Adrenal gland (tissue), 12 donors: ENCODE data around the gene OR4N5. TPM values are rescaled to one million over a fixed set of nuclear protein-coding genes. Genes with fewer than 3 reads are reported as not detected.

ENCODE experiments used
- DNase-seq, 7 donors: peaks; one replicate each; pipeline ENCODE4 v3.0.0-alpha.2; 2019 to 2020
- H3K27ac ChIP-seq, 5 donors: fragments of 200-600 bp; sonication (generic) in 4 of 5; 1 replicate in 3 of 5; 2 replicates in 2 of 5; pipeline versions ENCODE4 v1.5.1 to v1.8.0; 2016 to 2020; ENCODE audit warnings: mild to moderate bottlenecking in 1 of 5
- H3K27me3 ChIP-seq: fragments of 200-600 bp; 2 replicates; pipeline ENCODE4 v1.8.0; 2021
- H3K36me3 ChIP-seq, 2 donors: fragments of 200-600 bp; replicated peaks in 1 of 2; 1 replicate in 1 of 2; 2 replicates in 1 of 2; pipeline versions ENCODE4 v1.5.1 to v1.8.0; 2018 to 2022
- H3K4me1 ChIP-seq, 2 donors: fragments of 200-600 bp; replicated peaks in 1 of 2; 1 replicate in 1 of 2; 2 replicates in 1 of 2; pipeline versions ENCODE4 v1.5.1 to v1.8.0; 2018 to 2021
- H3K4me3 ChIP-seq, 4 donors: fragments of 200-600 bp; sonication (generic) in 3 of 4; one replicate each; pipeline ENCODE4 v1.5.1; 2016 to 2018
- H3K9me3 ChIP-seq, 3 donors: fragments of 200-600 bp; sonication (generic) in 1 of 3; replicated peaks in 1 of 3; 1 replicate in 2 of 3; 2 replicates in 1 of 3; pipeline versions ENCODE4 v1.5.1 to v1.8.0; 2016 to 2021
- CTCF ChIP-seq, 6 experiments: fragments of 450-650 bp in 4 of 6; fragments of 200-600 bp in 2 of 6; sonication (generic) in 1 of 6; IDR thresholded peaks; 1 replicate in 5 of 6; 2 replicates in 1 of 6; pipeline versions ENCODE4 v1.5.1 to v1.8.0; 2016 to 2021; ENCODE audit warnings: antibody characterized with exemption in 6 of 6, mild to moderate bottlenecking in 2 of 6, moderate library complexity in 1 of 6
- POLR2A ChIP-seq, 2 donors: fragments of 450-650 bp; IDR thresholded peaks; one replicate each; pipeline ENCODE4 v1.6.1; 2017; ENCODE audit warnings: antibody characterized with exemption in 2 of 2, mild to moderate bottlenecking in 2 of 2, moderate library complexity in 1 of 2
- WGBS, 4 donors: extraction: QIAGEN DNeasy Blood & Tissue Kit in 2 of 4; methylation state at CpG; one replicate each; pipeline versions ENCODE4 v1.1.5 to v1.1.7; 2013 to 2017; 5-methylcytosine and 5-hydroxymethylcytosine counted together
- intact Hi-C, 2 donors: fragments of 100-400 bp; cut with DNase I; formaldehyde crosslinking; loops; one replicate each; pipeline versions ENCODE4 v1.14.1 to v1.15.0; 2022 to 2023
- polyA plus RNA-seq, 3 donors: library from polyadenylated mRNA; stranded (reverse); fragments of 200-250 nt in 2 of 3; fragments of 350-450 nt in 1 of 3; fragmentation: Illumina TruSeq in 1 of 3; extraction: RNeasy Lipid Tissue Mini Kit (QIAGEN cat#74804) in 1 of 3; gene quantifications; one replicate each; pipeline ENCODE4 v1.2.3, GENCODE V29; 2013 to 2014
- total RNA-seq, 9 donors: library from RNA; depleted of rRNA in 4 of 9; stranded (reverse); fragments of >200 nt in 4 of 9; fragments of 120-200 nt in 1 of 9; fragmentation: NEBNext Ultra II Directional in 1 of 9; extraction: Animal tissue kit (Norgen Biotek cat#: 25700) in 1 of 9; gene quantifications; one replicate each; pipeline versions ENCODE4 v1.1.0 to v1.2.4, GENCODE V29; 2013 to 2023
- donor health status: healthy with polysubstance abuse.
- donor health status: Bipolar disorder and iron deficiency.
- donor health status: DM: yes; HTN: yes; CAD: no.
- donor health status: DM: no; HTN: no; CAD: no.
- donor health status: DM: no; HTN: no; CAD: no.
- donor health status: DM: yes; HTN: yes; CAD: no.

OR4N5 gene
- total and polyA plus RNA-seq, 12 donors, result not detected

- TF ChIP-seq CTCF (IDR thresholded peaks at IDR 0.05), result no peak
- TF ChIP-seq POLR2A (IDR thresholded peaks at IDR 0.05), result no peak
- Histone ChIP-seq H3K4me3 (no peak overlapping the region), H3K27ac (no peak overlapping the region), H3K36me3 (no peaks in the 10 kb centered on the region), H3K4me1 (no peaks in the 10 kb centered on the region), H3K27me3 (no peaks in the 10 kb centered on the region), H3K9me3 (no peaks in the 10 kb centered on the region)
- WGBS, 4 donors, result 40 to 61% (median 52%) methylated on average over 6 of the region's 6 CpGs
- intact Hi-C loops, result no loop called here
- DNase-seq, result no peak
Observed at GRCh38 chr14:20176330-20176729, 37.7 kb downstream of the OR4N5 start.

- Histone ChIP-seq H3K9me3 (no peaks in the 10 kb centered on the region), H3K36me3 (no peaks in the 10 kb centered on the region), H3K27me3 (no peaks in the 10 kb centered on the region), H3K4me1 (no peaks in the 10 kb centered on the region), H3K27ac (no peak overlapping the region), H3K4me3 (no peak overlapping the region)
- 59 to 66% (median 62%) methylated on average over 7 of the region's 7 CpGs for WGBS, 4 donors
- DNase-seq, result no peak
- intact Hi-C loops, result no loop called here
- no peak for TF ChIP-seq CTCF (IDR thresholded peaks at IDR 0.05)
- TF ChIP-seq POLR2A (IDR thresholded peaks at IDR 0.05), result no peak
Observed at GRCh38 chr14:20177433-20177974, 38.9 kb downstream of the OR4N5 start.

GRCh38 chr14:20179218-20179617 is 40.6 kb downstream of the OR4N5 start:
- no peaks in the 10 kb centered on the region for H3K27me3 ChIP-seq
- peak overlapping the region in 3 of 5 donors; percentile 26 to 84 (median 60) for H3K27ac ChIP-seq
- peak in 6 of 7 donors; percentile 17 to 63 (median 34) for DNase-seq
- 43 to 55% (median 50%) methylated on average over 5 of the region's 5 CpGs for WGBS, 4 donors
- TF ChIP-seq CTCF (IDR thresholded peaks at IDR 0.05) (no peak), POLR2A (IDR thresholded peaks at IDR 0.05) (no peak)
- H3K9me3 ChIP-seq, result no peaks in the 10 kb centered on the region
- intact Hi-C loops, result no loop called here
- no peaks in the 10 kb centered on the region for H3K4me1 ChIP-seq
- no peak overlapping the region for H3K4me3 ChIP-seq
- no peaks in the 10 kb centered on the region for H3K36me3 ChIP-seq

- WGBS, 4 donors, result 43 to 64% (median 53%) methylated on average over 2 of the region's 2 CpGs
- peak overlapping the region in 3 of 5 donors; percentile 26 to 84 (median 60) for H3K27ac ChIP-seq
- H3K36me3 ChIP-seq, result no peaks in the 10 kb centered on the region
Observed at GRCh38 chr14:20179880-20180279, 41.3 kb downstream of the OR4N5 start.

More at GRCh38 chr14:20179880-20180279, 41.3 kb downstream of the OR4N5 start:
- Histone ChIP-seq H3K27me3 (no peaks in the 10 kb centered on the region), H3K4me3 (no peak overlapping the region), H3K9me3 (no peaks in the 10 kb centered on the region), H3K4me1 (no peaks in the 10 kb centered on the region)
- no peak for TF ChIP-seq POLR2A (IDR thresholded peaks at IDR 0.05)
- TF ChIP-seq CTCF (IDR thresholded peaks at IDR 0.05), result no peak
- no peak for DNase-seq
- intact Hi-C loops, result no loop called here
